ENCODE measurements around the gene NEURL3. TPM values are rescaled to one million over a fixed set of nuclear protein-coding genes. Genes with fewer than 3 reads are reported as not detected.

Gene NEURL3
- total RNA-seq, 1 experiment from 2014 or later: 4.2 TPM

- no peak overlapping the region for H3K4me3 Mint-ChIP-seq (ENCODE audit: unreplicated experiment)
- no peaks in the 10 kb centered on the region for H3K4me1 Mint-ChIP-seq (ENCODE audit: low read depth, unreplicated experiment)
- DNase-seq: no peak
- TF ChIP-seq CTCF (IDR thresholded peaks at IDR 0.05; ENCODE audit: insufficient read depth in 1 of 2, low read depth in 1 of 2, low read length in 1 of 2, severe bottlenecking in 1 of 2, unreplicated experiment in 1 of 2): no peak
- Histone ChIP-seq H3K4me1 (no peaks in the 10 kb centered on the region), H3K27me3 (replicated peaks; ENCODE audit: control insufficient read depth, insufficient read depth, low read length) (no peaks in the 10 kb centered on the region), H3K36me3 (ENCODE audit: control insufficient read depth, insufficient read depth, low read length) (no peaks in the 10 kb centered on the region), H3K9me3 (peaks cover 6% of the 10 kb centered on the region; the same call in 1 of the 2 replicates), H3K4me3 (ENCODE audit: low read depth, low read length) (no peak overlapping the region)
- no TSS peak for BruUV-seq (replicated peaks)
- intact Hi-C loops (cut with micrococcal nuclease; ENCODE audit: unreplicated experiment): no loop called here
- no peaks in the 10 kb centered on the region for H3K9me3 Mint-ChIP-seq (ENCODE audit: unreplicated experiment)
- CTCF ChIA-PET: interaction anchor here (1.1 kb wide), 1 partner anchor 101 kb away, joined by 3 read pairs; no protein-coding TSS in a partner anchor
- H3K27me3 Mint-ChIP-seq (ENCODE audit: insufficient read depth, unreplicated experiment): no peaks in the 10 kb centered on the region
- H3K36me3 Mint-ChIP-seq (ENCODE audit: insufficient read depth, unreplicated experiment): no peaks in the 10 kb centered on the region
- POLR2A ChIA-PET: no interaction called here
- H3K27ac Mint-ChIP-seq (ENCODE audit: unreplicated experiment): no peak overlapping the region
These were observed 42.1 kb upstream of the NEURL3 start for GRCh38 chr2:96547203-96547641.

GRCh38 chr2:96546797-96547196 lies 41.6 kb upstream of the NEURL3 start:
- Histone ChIP-seq H3K4me3 (ENCODE audit: low read depth, low read length) (no peak overlapping the region), H3K27me3 (replicated peaks; ENCODE audit: control insufficient read depth, insufficient read depth, low read length) (no peaks in the 10 kb centered on the region), H3K4me1 (no peaks in the 10 kb centered on the region), H3K9me3 (peaks cover 6% of the 10 kb centered on the region; the same call in 1 of the 2 replicates), H3K36me3 (ENCODE audit: control insufficient read depth, insufficient read depth, low read length) (no peaks in the 10 kb centered on the region)
- Mint-ChIP-seq H3K9me3 (ENCODE audit: unreplicated experiment) (no peaks in the 10 kb centered on the region), H3K36me3 (ENCODE audit: insufficient read depth, unreplicated experiment) (no peaks in the 10 kb centered on the region), H3K4me3 (ENCODE audit: unreplicated experiment) (no peak overlapping the region), H3K27ac (ENCODE audit: unreplicated experiment) (no peak overlapping the region), H3K27me3 (ENCODE audit: insufficient read depth, unreplicated experiment) (no peaks in the 10 kb centered on the region), H3K4me1 (ENCODE audit: low read depth, unreplicated experiment) (no peaks in the 10 kb centered on the region)
- ChIA-PET CTCF (no interaction called here), POLR2A (no interaction called here)
- TF ChIP-seq CTCF (IDR thresholded peaks at IDR 0.05; ENCODE audit: insufficient read depth in 1 of 2, low read depth in 1 of 2, low read length in 1 of 2, severe bottlenecking in 1 of 2, unreplicated experiment in 1 of 2): no peak
- DNase-seq: no peak
- BruUV-seq (replicated peaks): no TSS peak
- intact Hi-C loops (cut with micrococcal nuclease; ENCODE audit: unreplicated experiment): no loop called here

GRCh38 chr2:96546321-96546720 lies 41.2 kb upstream of the NEURL3 start:
- POLR2A ChIA-PET: no interaction called here
- Mint-ChIP-seq H3K4me1 (ENCODE audit: low read depth, unreplicated experiment) (no peaks in the 10 kb centered on the region), H3K9me3 (ENCODE audit: unreplicated experiment) (no peaks in the 10 kb centered on the region), H3K36me3 (ENCODE audit: insufficient read depth, unreplicated experiment) (no peaks in the 10 kb centered on the region), H3K27ac (ENCODE audit: unreplicated experiment) (no peak overlapping the region), H3K27me3 (ENCODE audit: insufficient read depth, unreplicated experiment) (no peaks in the 10 kb centered on the region), H3K4me3 (ENCODE audit: unreplicated experiment) (no peak overlapping the region)
- intact Hi-C loops (cut with micrococcal nuclease; ENCODE audit: unreplicated experiment): no loop called here
- peaks cover 6% of the 10 kb centered on the region; the same call in 1 of the 2 replicates for H3K9me3 ChIP-seq
- TF ChIP-seq CTCF (IDR thresholded peaks at IDR 0.05; ENCODE audit: insufficient read depth in 1 of 2, low read depth in 1 of 2, low read length in 1 of 2, severe bottlenecking in 1 of 2, unreplicated experiment in 1 of 2): no peak
- BruUV-seq (replicated peaks): no TSS peak
- no peaks in the 10 kb centered on the region for H3K27me3 ChIP-seq (replicated peaks; ENCODE audit: control insufficient read depth, insufficient read depth, low read length)
- no peaks in the 10 kb centered on the region for H3K4me1 ChIP-seq
- CTCF ChIA-PET: no interaction called here
- DNase-seq: no peak
- no peaks in the 10 kb centered on the region for H3K36me3 ChIP-seq (ENCODE audit: control insufficient read depth, insufficient read depth, low read length)
- H3K4me3 ChIP-seq (ENCODE audit: low read depth, low read length): no peak overlapping the region
